Stimulated activated naive B cell treated with anti-CD40 and anti-IgM and Interleukin-4, amounts not matched to agents 10 μg/mL and 1 μg/mL and 100 μg/mL, for 72 hours (primary cell): ENCODE measurements around the gene TMC5.
"Not testable (repeated sequence)": the region's sequence is repeated elsewhere in the genome, so short reads cannot be mapped to it uniquely, and the experiment has no call there.

Source experiments
- ATAC-seq, 2 donors: fragments of 150-1000 bp; cut with Tn5 transposase; replicated peaks; 2 replicates each; pipeline ENCODE4 v1.10.0; 2021; ENCODE audit warnings: moderate library complexity in 1 of 2
- DNase-seq: peaks from one replicate; pipeline ENCODE4 v3.0.0; 2021
- H3K27ac Mint-ChIP-seq: one replicate; pipeline ENCODE4 v1.8.0; 2022; ENCODE audit warnings: mild to moderate bottlenecking, mixed read lengths
- H3K27me3 Mint-ChIP-seq, 2 donors: one replicate each; pipeline ENCODE4 v1.8.0; 2022; ENCODE audit warnings: mixed read lengths in 2 of 2
- H3K36me3 Mint-ChIP-seq, 2 donors: one replicate each; pipeline ENCODE4 v1.8.0; 2022; ENCODE audit warnings: mixed read lengths in 2 of 2, mild to moderate bottlenecking in 1 of 2
- H3K4me1 Mint-ChIP-seq, 2 donors: one replicate each; pipeline ENCODE4 v1.8.0; 2022; ENCODE audit warnings: mixed read lengths in 2 of 2, mild to moderate bottlenecking in 1 of 2
- H3K4me3 Mint-ChIP-seq, 2 donors: one replicate each; pipeline ENCODE4 v1.8.0; 2022; ENCODE audit warnings: mild to moderate bottlenecking in 2 of 2, mixed read lengths in 2 of 2, moderate library complexity in 1 of 2
- H3K9me3 Mint-ChIP-seq, 2 donors: one replicate each; pipeline ENCODE4 v1.8.0; 2022; ENCODE audit warnings: mixed read lengths in 2 of 2, mild to moderate bottlenecking in 1 of 2

TMC5 gene

DNA sequence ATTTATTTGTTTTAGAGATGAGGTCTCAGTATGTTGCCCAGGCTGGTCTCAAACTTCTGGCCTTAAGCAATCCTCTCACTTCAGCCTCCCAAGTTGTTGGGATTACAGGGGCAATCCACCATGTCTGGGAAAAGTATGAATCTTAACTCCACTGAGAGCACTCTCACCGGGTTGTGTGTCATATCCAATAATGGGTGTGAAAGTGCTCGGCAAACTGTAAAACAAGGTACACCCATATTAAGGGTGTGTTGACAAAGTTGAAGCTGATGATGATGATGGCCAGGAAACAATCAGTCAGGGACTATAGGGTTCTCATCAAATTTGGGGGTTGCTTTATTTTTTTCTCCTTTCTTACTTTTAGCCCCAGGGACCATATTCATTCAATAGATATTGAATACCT is 25.3 kb upstream of the TMC5 start:
- DNase-seq (no peak), ATAC-seq (no peak)
- Mint-ChIP-seq H3K27ac (no peak overlapping the region), H3K4me1 (no peaks in the 10 kb centered on the region), H3K27me3 (peaks cover 34 to 65% of the 10 kb centered on the region in 2 donors), H3K4me3 (no peak overlapping the region), H3K9me3 (peaks cover 0 to 6% of the 10 kb centered on the region in 2 donors), H3K36me3 (no peaks in the 10 kb centered on the region)

DNA sequence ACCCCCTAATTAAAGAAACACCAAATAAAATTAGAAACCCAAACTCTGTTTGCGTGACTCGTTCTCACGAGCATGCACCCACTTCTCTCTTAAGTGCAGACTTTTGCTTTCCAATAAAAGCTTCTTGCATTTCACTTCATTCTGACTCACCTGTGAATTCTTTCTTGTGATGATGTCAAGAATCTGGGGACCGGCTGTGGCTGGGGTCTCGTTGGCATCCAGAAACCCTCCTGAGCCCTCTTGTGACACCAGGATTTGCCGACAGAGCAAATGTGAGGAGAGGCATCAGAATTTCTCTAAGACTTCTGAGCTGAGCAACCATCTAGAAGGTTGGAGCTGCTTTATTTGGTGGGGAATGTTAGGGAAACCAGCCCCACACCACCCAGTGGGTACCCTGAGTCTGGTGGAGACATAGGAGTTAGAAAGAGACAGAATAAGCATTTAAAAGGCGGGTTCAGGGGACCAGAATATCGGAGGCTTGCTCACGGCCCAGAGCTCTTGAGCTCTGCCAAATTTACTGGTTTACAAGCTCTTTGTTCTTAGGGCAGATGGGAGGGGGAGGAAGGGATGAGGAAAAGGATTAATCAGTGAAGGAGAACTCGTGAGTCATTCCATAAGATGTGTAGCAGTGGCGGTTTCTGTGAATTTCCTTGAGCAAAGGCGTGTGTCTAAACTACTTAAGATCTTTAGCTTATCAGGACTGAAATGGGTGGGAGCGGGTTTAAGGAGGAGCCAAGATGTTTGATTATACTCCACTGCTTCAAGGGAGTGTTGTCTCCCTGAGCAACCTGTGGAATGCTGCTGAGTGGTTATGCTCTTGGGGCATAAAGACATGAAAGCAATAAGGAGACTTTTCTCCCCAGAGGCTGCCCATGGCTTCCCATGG is 24.2 kb upstream of the TMC5 start:
- no peak for DNase-seq
- peaks cover 32 to 58% of the 10 kb centered on the region in 2 donors for H3K27me3 Mint-ChIP-seq
- H3K4me3 Mint-ChIP-seq, result no peak overlapping the region
- ATAC-seq, result no peak
- no peaks in the 10 kb centered on the region for H3K4me1 Mint-ChIP-seq
- no peaks in the 10 kb centered on the region for H3K36me3 Mint-ChIP-seq
- H3K9me3 Mint-ChIP-seq, result peaks cover 0 to 6% of the 10 kb centered on the region in 2 donors
- no peak overlapping the region for H3K27ac Mint-ChIP-seq

DNA sequence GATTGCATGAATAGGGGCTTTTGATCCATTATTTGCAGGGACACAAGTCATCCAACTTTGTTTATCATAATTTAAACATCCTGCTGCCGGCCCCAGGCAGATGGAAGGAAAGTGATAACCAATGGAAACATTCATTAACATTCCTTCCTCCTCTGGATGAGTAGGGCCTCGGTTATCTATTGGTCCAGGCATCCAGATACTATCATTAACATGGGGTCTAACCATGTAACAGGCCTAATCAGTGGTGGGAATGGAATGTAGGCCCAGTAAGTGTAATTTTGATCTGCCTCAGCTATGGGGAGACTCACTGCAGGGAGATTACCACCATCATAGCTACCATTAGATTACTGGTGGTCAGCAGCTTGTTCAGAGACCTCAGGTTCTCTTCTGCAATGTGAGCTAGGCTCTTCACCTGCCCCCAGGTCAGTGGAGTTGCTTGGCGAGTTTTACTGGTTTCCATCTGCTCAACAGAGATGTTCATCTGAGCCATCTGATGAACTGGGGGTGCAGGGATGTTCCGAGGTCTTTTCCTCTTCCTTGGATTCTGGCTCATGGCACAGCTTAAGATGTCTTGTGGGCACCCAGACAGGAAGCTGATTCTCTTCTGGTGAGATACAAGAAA is 21.9 kb upstream of the TMC5 start:
- not testable (repeated sequence) for H3K36me3 Mint-ChIP-seq, DNase-seq, ATAC-seq, H3K4me3 Mint-ChIP-seq, H3K9me3 Mint-ChIP-seq, H3K4me1 Mint-ChIP-seq, H3K27ac Mint-ChIP-seq
- H3K27me3 Mint-ChIP-seq, result peaks cover 25 to 36% of the 10 kb centered on the region in 2 donors

DNA sequence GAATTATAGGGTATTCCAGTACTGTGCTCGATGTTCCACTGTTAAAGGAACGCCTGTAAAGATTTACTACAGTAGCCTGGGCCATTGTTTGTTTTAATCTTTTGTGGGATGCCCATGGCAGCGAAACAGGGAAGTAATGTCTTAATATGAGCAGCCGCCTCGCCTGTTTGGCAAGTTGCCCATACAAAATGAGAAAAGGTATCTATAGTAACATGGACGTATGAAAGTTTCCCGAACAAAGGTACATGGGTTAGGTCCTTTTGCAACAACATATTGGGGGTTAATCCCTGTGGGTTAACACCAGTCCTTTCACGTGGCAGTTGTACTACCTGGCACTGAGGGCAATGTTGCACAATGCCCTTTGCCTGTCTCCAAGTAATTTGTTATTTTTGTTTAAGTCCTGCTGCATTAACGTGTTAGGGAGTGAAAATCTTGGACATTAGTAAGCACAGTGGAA is 21.1 kb upstream of the TMC5 start:
- peaks cover 25 to 31% of the 10 kb centered on the region in 2 donors for H3K27me3 Mint-ChIP-seq
- ATAC-seq (no peak), DNase-seq (no peak)
- peaks cover 7 to 13% of the 10 kb centered on the region in 2 donors for H3K9me3 Mint-ChIP-seq
- H3K4me3 Mint-ChIP-seq, result no peak overlapping the region
- no peak overlapping the region for H3K27ac Mint-ChIP-seq
- H3K4me1 Mint-ChIP-seq, result no peaks in the 10 kb centered on the region
- H3K36me3 Mint-ChIP-seq, result peaks cover 0 to 4% of the 10 kb centered on the region in 2 donors

DNA sequence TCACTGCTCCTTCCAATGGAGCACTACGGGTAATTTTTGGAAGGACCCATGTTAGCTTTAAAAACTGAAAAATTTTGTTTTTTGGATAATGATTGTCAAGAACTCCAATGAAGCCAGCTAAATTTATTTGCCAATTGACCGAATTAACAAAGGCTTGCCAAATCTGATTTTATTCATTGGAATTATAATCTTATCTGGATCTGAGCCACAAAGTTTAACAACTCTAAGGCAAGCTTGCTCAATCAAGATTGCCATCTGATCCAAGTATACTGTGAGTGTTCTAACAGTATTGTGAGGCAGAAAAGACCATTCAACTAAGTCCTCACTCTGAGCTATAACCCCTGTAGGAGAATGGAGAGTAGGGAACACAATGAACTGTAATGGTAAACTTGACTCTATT is 20.3 kb upstream of the TMC5 start:
- not testable (repeated sequence) for H3K4me1 Mint-ChIP-seq, DNase-seq, H3K27ac Mint-ChIP-seq, ATAC-seq, H3K4me3 Mint-ChIP-seq
- peaks cover 25 to 28% of the 10 kb centered on the region in 2 donors for H3K27me3 Mint-ChIP-seq
- peaks cover 10 to 16% of the 10 kb centered on the region in 2 donors for H3K9me3 Mint-ChIP-seq
- peaks cover 0 to 10% of the 10 kb centered on the region in 2 donors for H3K36me3 Mint-ChIP-seq

DNA sequence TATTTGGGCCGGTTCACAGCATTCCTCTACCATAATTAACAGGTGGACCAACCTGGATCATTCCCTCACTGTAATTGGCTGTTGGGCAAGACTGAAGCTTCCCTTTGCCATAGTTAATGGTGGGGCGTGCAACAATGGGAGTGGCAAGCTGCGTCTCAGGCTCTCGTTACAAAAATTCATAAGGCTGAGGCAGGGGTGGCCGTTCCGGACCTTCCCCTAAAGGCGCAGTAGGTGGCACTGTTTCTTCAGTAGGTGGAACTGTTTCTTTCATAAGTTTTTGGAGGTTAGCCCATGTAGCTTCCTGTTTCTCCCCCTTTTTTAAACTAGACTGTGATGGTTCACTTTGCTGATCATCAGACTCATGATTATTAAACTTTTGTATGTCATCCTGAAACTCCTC is 17.0 kb upstream of the TMC5 start:
- H3K4me3 Mint-ChIP-seq, result no peak overlapping the region
- H3K4me1 Mint-ChIP-seq, result no peaks in the 10 kb centered on the region
- H3K27me3 Mint-ChIP-seq, result peaks cover 14 to 21% of the 10 kb centered on the region in 2 donors
- DNase-seq (no peak), ATAC-seq (no peak)
- H3K27ac Mint-ChIP-seq, result no peak overlapping the region
- H3K36me3 Mint-ChIP-seq, result peaks cover 0 to 10% of the 10 kb centered on the region in 2 donors
- peaks cover 13 to 14% of the 10 kb centered on the region in 2 donors for H3K9me3 Mint-ChIP-seq

DNA sequence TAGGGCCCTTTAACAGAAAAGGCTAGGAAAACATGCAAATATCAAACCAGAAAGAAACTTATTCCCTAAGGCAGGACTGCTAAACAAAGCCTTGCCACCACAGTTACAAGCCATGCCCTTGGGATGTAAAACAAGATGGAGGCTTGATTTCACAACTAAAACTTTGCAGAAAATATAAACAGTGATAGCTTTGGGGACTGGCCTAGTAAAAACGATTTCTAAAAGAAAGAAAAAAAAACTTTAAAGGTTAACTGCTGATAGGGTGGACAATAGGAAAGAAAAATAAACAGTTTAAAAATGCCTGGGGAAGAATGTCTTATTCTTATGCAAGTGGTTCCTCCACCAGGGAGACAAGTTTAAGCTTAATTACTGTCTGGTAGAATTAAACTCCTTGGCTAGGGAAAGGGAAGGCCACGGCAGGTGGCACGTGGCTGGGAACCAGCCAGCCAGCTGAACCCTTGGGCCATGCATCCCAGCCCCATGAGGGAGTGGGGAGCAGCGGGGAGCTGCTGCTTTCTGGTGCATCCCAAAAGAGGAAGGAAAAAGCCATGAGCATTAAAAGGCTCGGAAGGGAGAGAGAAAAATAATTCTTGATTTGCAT is 10.7 kb upstream of the TMC5 start:
- peaks cover 3 to 13% of the 10 kb centered on the region in 2 donors for H3K4me1 Mint-ChIP-seq
- H3K9me3 Mint-ChIP-seq, result peaks cover 4 to 10% of the 10 kb centered on the region in 2 donors
- H3K4me3 Mint-ChIP-seq, result no peak overlapping the region
- no peak for DNase-seq
- peaks cover 34 to 37% of the 10 kb centered on the region in 2 donors for H3K27me3 Mint-ChIP-seq
- peaks cover 0 to 3% of the 10 kb centered on the region in 2 donors for H3K36me3 Mint-ChIP-seq
- ATAC-seq, result no peak
- no peak overlapping the region for H3K27ac Mint-ChIP-seq

DNA sequence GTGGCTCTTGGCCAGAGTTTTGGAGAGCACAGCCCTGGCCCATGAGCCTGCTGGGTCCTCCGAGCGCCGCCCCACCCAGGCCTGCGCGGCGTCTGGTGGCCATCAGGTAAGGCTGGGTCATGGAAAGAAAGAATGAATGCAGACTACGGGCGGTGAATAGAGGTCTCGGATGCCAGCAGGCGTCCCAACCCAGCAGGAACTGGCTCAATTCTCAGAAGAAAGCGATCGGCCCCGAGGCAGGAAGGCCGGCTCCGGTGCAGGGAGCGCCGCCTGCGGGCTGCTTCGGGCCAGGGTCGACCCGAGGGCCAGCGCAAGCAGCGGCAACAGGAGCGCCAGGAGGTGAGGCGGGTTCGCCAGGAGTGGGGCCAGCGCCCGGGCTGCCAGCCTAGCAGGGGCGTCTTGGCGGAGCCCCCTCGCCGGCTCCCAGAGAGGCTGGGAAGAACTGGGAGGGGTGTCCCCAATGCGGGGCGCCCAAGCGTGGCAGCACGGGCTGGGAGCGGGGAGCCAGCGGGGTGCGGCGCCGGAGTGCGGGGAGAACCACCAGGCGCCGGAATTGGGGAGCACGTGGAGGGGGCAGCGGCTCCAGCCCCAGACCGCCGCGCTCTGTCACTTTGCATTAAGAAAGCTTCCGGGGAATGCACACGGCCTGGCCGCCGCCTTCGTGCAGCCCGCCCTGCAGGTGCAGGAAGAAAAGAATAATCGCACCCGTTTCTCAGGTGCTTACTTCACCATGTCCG is 7.1 kb upstream of the TMC5 start:
- Mint-ChIP-seq H3K9me3 (peaks cover 0 to 10% of the 10 kb centered on the region in 2 donors), H3K27ac (no peak overlapping the region), H3K4me3 (peak overlapping the region; percentile 80), H3K36me3 (no peaks in the 10 kb centered on the region), H3K27me3 (peaks cover 50 to 55% of the 10 kb centered on the region in 2 donors), H3K4me1 (peaks cover 3 to 13% of the 10 kb centered on the region in 2 donors)
- DNase-seq (no peak), ATAC-seq (peak; percentile 58)

DNA sequence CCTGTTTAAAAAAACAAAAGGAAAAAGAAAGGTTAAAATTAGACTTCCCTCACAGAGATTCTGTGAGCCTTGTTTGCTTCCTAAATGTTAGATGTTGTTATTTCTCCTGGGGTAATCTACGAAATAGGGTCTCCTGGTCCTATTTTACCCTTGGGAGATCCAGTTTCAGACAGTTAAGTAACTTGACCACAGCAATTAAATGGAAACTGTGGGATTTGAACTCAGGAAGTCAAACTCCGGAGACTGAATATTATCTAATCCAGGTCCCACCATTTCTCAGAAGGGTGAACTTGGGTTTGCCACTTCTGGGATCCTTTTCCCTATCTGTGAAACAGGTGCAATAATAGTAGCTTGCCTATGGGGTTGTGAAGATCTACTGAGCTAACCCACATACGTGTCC is 6.4 kb upstream of the TMC5 start:
- DNase-seq, result no peak
- Mint-ChIP-seq H3K36me3 (no peaks in the 10 kb centered on the region), H3K27ac (no peak overlapping the region), H3K4me1 (peaks cover 3 to 13% of the 10 kb centered on the region in 2 donors), H3K27me3 (peaks cover 51 to 55% of the 10 kb centered on the region in 2 donors), H3K9me3 (peaks cover 0 to 10% of the 10 kb centered on the region in 2 donors), H3K4me3 (no peak overlapping the region)
- ATAC-seq, result no peak

DNA sequence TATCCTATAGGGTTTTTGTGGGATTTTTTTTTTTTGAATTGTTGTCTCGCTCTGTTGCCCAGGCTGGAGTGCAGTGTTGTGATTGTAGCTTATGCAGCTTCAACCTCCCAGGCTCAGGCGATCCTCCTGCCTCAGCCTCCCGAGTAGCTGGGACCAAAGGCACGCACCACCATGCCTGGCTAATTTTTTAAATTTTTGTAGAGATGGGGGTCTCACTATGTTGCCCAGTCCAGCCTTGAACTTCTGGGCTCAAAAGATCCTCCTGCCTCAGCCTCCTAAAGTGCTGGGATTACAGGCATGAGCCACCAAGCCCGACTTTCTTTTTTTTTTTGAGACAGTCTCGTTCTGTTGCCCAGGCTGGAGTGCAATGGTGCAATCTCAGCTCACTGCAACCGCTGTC is 5.6 kb upstream of the TMC5 start:
- not testable (repeated sequence) for H3K36me3 Mint-ChIP-seq, H3K9me3 Mint-ChIP-seq, ATAC-seq, H3K4me3 Mint-ChIP-seq, DNase-seq, H3K27ac Mint-ChIP-seq
- Mint-ChIP-seq H3K4me1 (peaks cover 3 to 13% of the 10 kb centered on the region in 2 donors), H3K27me3 (peaks cover 45 to 55% of the 10 kb centered on the region in 2 donors)

DNA sequence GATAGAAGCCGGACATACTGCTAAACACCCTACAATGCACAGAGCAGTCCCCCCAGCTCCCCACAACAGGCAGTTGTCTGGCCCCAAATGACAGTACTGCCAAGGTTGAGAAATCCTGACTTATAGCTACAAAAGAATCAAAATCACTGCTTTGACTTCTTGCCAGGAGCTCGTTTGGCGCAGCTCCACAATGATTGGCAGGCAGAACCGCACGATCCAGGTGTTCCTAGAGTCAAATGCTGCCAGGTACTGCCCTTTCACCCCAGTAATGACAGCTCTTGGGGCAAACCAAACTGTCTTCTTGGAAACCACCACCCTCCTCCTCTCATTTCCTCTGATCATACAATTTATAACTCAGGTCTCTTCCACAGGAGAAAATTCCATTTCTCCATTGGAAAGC is 2.2 kb upstream of the TMC5 start:
- ATAC-seq, result no peak
- peaks cover 30 to 40% of the 10 kb centered on the region in 2 donors for H3K27me3 Mint-ChIP-seq

DNA sequence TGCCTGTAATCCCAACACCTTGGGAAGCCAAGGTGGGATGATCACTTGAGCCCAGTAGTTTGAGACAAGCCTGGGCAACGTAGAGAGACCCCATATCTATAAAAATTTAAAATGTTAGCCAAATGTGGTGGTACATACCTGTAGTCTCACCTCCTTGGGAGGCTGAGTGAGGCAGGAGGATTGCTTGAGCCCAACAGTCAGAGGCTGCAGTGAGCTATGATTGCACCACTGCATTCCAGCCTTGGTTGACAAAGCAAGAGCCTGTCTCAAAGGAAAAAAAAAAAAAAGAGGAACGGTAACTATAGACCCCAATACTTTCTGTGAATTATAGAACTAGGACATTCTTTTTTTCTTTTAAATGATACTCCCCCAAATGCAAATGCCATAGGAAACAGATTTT is 1.8 kb upstream of the TMC5 start:
- H3K27me3 Mint-ChIP-seq, result peaks cover 29 to 36% of the 10 kb centered on the region in 2 donors
- peaks cover 2 to 4% of the 10 kb centered on the region in 2 donors for H3K4me1 Mint-ChIP-seq
- no peak overlapping the region for H3K27ac Mint-ChIP-seq
- DNase-seq (no peak), ATAC-seq (no peak)
- H3K9me3 Mint-ChIP-seq, result peaks cover 3% of the 10 kb centered on the region in 2 donors
- H3K36me3 Mint-ChIP-seq, result no peaks in the 10 kb centered on the region
- no peak overlapping the region for H3K4me3 Mint-ChIP-seq

More for the DNA sequence above, 2.2 kb upstream of the TMC5 start:
- no peak for DNase-seq
- Mint-ChIP-seq H3K27ac (no peak overlapping the region), H3K4me3 (no peak overlapping the region), H3K36me3 (no peaks in the 10 kb centered on the region), H3K4me1 (peaks cover 2 to 9% of the 10 kb centered on the region in 2 donors), H3K9me3 (no peaks in the 10 kb centered on the region)

DNA sequence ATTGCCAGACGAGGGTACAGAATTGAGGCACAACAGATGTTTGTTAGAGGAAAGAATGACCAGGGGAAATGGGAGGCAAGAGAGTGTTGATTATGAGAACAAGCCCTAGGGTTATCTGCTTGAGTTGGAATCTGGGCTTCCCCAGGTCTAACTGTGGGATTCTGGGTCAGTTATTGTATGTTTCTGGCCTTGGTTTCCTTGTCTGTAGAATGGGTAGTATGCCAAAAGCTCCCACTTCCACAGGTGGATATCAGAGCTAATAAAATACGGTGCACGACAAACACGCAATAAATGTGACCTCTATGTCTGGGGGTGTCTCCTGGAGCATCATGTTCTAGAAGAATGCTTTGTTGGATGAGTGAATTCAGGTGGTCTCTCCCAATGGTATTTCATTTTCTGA is 517 bp downstream of the TMC5 start:
- H3K27ac Mint-ChIP-seq, result no peak overlapping the region

DNA sequence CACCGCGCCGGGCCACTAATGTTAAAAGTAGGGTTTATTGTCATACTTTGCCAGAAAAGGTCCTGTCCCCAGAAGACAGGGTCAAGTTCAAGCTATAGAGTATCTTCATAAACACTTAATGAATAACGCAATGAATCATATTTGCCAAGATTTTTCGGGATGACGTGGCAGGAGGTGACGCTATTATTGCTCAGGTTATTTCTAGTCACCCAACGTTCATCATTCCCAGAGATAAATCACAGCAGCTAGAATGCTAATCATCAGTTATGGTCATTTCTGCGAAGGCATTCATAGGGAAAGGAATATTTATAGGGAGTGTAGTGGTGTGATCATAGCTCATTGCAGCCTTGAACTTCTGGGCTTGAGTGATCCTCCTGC is 2.0 kb downstream of the TMC5 start:
- no peak overlapping the region for H3K4me3 Mint-ChIP-seq
- DNase-seq (no peak), ATAC-seq (no peak)
- peaks cover 7 to 15% of the 10 kb centered on the region in 2 donors for H3K27me3 Mint-ChIP-seq
- peaks cover 9% of the 10 kb centered on the region in 2 donors for H3K9me3 Mint-ChIP-seq
- peaks cover 0 to 2% of the 10 kb centered on the region in 2 donors for H3K36me3 Mint-ChIP-seq
- H3K4me1 Mint-ChIP-seq, result peaks cover 0 to 2% of the 10 kb centered on the region in 2 donors
- H3K27ac Mint-ChIP-seq, result no peak overlapping the region

More for the DNA sequence above, 517 bp downstream of the TMC5 start:
- Mint-ChIP-seq H3K4me3 (no peak overlapping the region), H3K36me3 (peaks cover 0 to 2% of the 10 kb centered on the region in 2 donors), H3K27me3 (peaks cover 13 to 24% of the 10 kb centered on the region in 2 donors), H3K9me3 (peaks cover 9% of the 10 kb centered on the region in 2 donors), H3K4me1 (peaks cover 0 to 2% of the 10 kb centered on the region in 2 donors)
- ATAC-seq (no peak), DNase-seq (no peak)
